Tibial nerve (tissue), 4 donors: ENCODE data around the gene SLC37A1.

Source experiments
- EP300 ChIP-seq, 2 donors: sonication (generic); formaldehyde crosslinking; IDR thresholded peaks; one replicate each; pipeline ENCODE4 v1.6.1; 2017; ENCODE audit warnings: antibody characterized with exemption in 2 of 2, mild to moderate bottlenecking in 1 of 2
- POLR2A ChIP-seq, 2 donors: fragments of 450-650 bp; IDR thresholded peaks; one replicate each; pipeline ENCODE4 v1.6.1; 2017; ENCODE audit warnings: antibody characterized with exemption in 2 of 2, mild to moderate bottlenecking in 2 of 2, moderate library complexity in 2 of 2
- TF ChIP-seq, protein P1 (sequence below), 5 experiments: fragments of 200-600 bp in 3 of 5; fragments of 450-650 bp in 2 of 5; sonication (generic) in 3 of 5; IDR thresholded peaks; one replicate each; pipeline ENCODE4 v1.5.1; 2016 to 2019; ENCODE audit warnings: antibody characterized with exemption in 5 of 5, mild to moderate bottlenecking in 3 of 5, moderate library complexity in 2 of 5

DNA sequence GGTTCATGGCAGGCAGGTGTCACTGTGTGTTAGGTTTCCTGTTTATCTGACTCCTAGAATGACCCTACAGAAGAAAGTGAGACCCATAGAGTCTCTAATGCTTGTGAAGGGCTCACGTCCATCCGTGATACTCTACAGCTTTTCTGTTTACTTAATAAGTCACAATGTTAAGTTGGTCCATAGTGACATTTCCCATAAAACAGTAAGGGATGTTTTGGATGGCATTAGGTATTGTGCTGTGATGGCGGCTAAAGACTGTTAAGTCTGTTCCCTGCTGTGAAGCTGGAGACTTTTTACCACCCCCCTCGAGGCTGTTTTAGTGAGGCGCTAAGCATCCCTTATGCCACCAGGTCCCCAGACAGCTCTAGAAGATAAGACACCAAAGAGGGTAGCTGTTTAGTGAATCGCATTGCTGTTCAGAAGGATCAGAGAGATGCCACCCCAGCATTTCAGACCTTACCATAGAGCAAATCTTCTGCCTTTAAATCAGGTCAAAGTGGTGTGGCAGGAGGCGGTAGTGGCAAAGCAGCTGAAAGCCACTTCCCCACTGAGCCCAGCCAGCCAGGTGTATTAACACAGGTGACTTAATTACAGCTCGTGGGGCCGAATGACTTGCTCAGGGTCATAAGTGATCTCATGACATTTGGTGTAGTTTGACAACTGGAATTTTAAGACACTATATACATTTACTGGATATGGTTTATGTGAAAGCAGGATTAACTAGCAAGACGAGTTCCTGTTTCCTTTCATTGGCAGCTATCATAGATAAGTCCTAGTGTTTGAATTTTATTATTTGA lies 25.0 kb downstream of the SLC37A1 start:
- TF ChIP-seq POLR2A (IDR thresholded peaks at IDR 0.05) (no peak), EP300 (IDR thresholded peaks at IDR 0.05) (no peak)
- TF ChIP-seq, protein P1, sequence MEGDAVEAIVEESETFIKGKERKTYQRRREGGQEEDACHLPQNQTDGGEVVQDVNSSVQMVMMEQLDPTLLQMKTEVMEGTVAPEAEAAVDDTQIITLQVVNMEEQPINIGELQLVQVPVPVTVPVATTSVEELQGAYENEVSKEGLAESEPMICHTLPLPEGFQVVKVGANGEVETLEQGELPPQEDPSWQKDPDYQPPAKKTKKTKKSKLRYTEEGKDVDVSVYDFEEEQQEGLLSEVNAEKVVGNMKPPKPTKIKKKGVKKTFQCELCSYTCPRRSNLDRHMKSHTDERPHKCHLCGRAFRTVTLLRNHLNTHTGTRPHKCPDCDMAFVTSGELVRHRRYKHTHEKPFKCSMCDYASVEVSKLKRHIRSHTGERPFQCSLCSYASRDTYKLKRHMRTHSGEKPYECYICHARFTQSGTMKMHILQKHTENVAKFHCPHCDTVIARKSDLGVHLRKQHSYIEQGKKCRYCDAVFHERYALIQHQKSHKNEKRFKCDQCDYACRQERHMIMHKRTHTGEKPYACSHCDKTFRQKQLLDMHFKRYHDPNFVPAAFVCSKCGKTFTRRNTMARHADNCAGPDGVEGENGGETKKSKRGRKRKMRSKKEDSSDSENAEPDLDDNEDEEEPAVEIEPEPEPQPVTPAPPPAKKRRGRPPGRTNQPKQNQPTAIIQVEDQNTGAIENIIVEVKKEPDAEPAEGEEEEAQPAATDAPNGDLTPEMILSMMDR (IDR thresholded peaks at IDR 0.05): no peak
